Superior temporal gyrus (tissue), 1 donor: ENCODE results near the gene ASB6.

Experiments used
- DNase-seq: peaks from one replicate; pipeline ENCODE4 v3.0.0-alpha.2; 2016; ENCODE audit errors: extremely low spot score

ASB6 gene

GRCh38 chr9:129626625-129627284 lies 15.2 kb downstream of the ASB6 start:
- DNase-seq, result no peak

GRCh38 chr9:129626079-129626624 lies 15.8 kb downstream of the ASB6 start, which contains the start of gene NTMT1:
NTMT1 (plus strand) TSS chr9:129626163; CDS start chr9:129632704, 6,541 bp downstream.
- DNase-seq, result peak; percentile 91

- DNase-seq, result no peak
These were observed 17.0 kb downstream of the ASB6 start for GRCh38 chr9:129624947-129625346.

GRCh38 chr9:129624168-129624759 lies 17.7 kb downstream of the ASB6 start:
- DNase-seq, result peak; percentile 67

- no peak for DNase-seq
These were observed 18.6 kb downstream of the ASB6 start for GRCh38 chr9:129623331-129623730.

GRCh38 chr9:129620669-129621295 lies 21.2 kb downstream of the ASB6 start, which contains the start of gene C9orf50:
C9orf50 (minus strand) TSS chr9:129621101; CDS start chr9:129620574, 527 bp downstream.
- DNase-seq, result no peak

GRCh38 chr9:129619787-129620668 lies 21.9 kb downstream of the ASB6 start:
- DNase-seq, result no peak

- DNase-seq, result peak; percentile 42
These were observed 24.8 kb downstream of the ASB6 start for GRCh38 chr9:129617167-129617566.

GRCh38 chr9:129615407-129616285 lies 26.3 kb downstream of the ASB6 start:
- DNase-seq, result no peak

GRCh38 chr9:129614932-129615331 lies 27.0 kb downstream of the ASB6 start:
- DNase-seq, result no peak

- peak; percentile 89 for DNase-seq
These were observed 28.3 kb downstream of the ASB6 start for GRCh38 chr9:129613520-129614175.

GRCh38 chr9:129612815-129613519 lies 29.0 kb downstream of the ASB6 start:
- no peak for DNase-seq

GRCh38 chr9:129612123-129612522 lies 29.8 kb downstream of the ASB6 start:
- no peak for DNase-seq

GRCh38 chr9:129611307-129611800 lies 30.6 kb downstream of the ASB6 start:
- no peak for DNase-seq

GRCh38 chr9:129610473-129611306 lies 31.3 kb downstream of the ASB6 start:
- DNase-seq, result peak; percentile 81

- DNase-seq, result no peak
These were observed 31.8 kb downstream of the ASB6 start for GRCh38 chr9:129610213-129610472.

GRCh38 chr9:129609486-129610212 lies 32.3 kb downstream of the ASB6 start:
- DNase-seq, result no peak
